GM19351 (cell line): ENCODE measurements around the gene ARHGEF28.

Experiments
- ATAC-seq: cut with Tn5 transposase; IDR thresholded peaks from one replicate; pipeline ENCODE4 v1.9.1; 2021; ENCODE audit warnings: mild to moderate bottlenecking, moderate library complexity; ENCODE audit not compliant: unreplicated experiment

The ARHGEF28 gene

DNA sequence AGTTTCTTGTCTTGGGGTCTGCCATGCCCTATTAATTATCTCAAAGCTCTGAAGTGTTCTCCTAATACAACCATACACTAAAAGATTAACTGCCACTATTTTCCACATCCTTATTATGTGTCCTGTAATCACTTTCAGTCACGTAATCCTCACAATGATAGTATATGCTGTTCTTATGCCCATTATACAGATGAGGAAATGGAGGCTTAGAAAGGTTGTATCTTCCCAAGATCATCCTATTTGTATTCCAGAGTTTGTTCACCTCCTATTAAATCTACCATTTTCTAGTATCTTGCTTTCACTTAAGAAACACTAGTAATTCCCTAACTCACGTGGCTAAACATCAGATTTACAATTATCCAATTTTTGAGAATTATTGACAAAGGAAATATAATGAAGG lies 2.9 kb upstream of the ARHGEF28 start:
- no peak for ATAC-seq

DNA sequence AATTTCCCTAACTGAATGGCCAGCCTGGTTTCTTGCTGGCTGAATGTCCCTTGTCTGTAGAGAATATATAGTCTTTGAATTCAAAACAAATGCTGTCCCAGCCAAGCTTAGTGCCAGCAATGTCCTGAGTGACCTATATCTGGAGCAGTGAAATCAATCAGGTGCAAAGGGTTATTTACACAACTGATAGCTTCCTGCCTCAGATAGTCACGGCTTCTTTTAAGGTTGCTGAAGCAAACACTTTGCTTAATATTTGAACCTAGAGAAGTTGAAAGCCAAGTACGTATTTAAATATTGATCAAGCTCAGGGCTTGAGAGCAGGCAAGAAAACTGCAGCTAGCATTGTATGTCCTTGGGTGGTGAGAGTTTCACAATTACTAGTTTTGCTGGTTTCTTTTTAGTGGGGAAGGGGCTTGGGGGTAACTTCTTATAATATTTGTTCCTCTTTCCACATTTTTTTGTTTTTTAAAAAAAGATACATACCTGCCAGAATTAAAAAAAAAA lies 2.0 kb upstream of the ARHGEF28 start:
- ATAC-seq: no peak

DNA sequence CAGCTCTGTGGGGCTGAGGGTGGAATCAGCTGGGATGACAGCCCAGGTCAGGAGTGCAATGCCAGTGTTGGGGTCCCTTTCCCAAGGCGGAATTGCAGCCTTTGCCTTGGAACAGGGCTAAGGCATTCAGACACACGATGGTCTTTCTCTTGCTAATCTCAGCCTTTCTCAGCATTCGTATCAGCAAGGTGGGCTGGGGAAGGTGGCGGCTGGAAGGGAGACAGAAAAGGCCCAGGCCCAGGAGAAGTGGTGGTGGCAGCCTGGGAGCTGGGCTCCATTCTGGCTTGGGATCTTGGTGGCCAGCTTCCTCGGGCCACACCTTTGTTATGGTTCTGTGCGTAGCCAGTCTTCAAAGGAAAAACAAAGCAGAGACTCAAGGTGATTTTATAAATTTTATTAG lies 1.1 kb upstream of the ARHGEF28 start:
- no peak for ATAC-seq

DNA sequence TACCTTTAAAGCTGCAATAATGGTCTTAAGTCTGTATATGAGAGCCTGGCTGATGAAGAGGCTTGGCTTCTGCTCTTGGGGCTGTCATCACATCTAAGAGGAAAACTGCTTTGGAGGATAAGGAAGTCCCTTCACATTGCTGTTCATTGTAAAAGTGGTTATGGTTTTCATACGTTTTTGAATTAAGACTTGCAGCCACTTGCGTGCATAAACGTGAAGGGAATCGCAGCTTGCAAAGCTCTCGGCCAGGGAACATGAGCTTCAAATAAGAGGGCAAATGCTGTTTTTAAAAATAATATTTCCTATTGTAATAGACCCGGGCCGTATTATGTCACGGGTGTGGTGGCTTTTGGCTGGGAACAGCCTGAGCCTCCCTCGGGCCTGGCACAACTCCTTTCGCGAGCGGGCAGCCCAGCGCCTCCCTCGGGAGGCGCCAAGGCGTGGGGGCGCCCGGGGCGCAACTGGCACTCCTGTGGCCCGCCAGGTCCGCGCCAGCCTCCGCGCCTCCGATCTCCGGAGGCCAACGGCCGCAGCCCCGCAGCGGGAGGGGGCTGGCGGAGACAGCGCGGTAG lies 538 bp upstream of the ARHGEF28 start:
- no peak for ATAC-seq

DNA sequence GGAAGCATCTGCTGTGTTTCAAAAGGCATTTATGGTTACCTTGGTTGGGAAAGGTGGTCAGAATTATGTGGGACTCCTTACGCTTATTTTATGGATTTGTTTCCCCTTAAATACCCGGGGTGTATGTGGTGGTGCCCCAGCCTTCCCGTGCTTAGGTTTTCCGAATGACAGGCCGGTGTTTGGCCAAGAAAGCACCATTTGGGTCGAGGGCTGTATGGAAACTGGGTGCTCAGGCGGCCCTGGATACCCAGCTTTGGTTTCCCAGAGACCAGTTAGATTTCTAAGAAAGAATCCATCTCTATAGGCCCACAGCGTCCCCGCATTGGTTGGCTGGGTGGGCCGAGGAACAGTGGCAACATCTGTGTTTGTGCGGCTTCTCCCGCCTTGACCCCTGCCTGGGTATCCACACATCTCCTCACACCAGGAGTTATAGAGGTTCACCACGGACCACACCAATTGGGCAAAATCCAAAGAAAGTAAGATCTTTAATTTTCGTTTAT lies 868 bp downstream of the ARHGEF28 start:
- ATAC-seq: no peak

DNA sequence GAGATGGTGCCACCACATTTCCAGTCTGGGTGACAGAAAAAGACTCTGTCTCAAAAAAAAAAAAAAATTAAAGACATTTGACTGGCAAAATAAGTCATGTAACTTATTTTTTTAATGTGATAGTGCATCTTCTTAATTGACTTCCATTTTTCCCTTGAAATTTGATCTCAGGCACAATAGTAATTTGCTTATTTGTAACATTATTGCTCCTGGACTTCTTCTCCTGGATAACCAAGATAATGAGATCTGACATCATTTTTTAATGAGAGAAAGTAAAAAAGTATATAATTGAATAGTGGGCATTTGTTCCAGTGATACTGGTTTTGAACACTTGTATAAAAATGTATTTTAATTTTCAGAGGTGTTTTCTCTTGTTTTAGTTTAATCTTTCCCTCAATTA lies 3.5 kb downstream of the ARHGEF28 start:
- no peak for ATAC-seq

DNA sequence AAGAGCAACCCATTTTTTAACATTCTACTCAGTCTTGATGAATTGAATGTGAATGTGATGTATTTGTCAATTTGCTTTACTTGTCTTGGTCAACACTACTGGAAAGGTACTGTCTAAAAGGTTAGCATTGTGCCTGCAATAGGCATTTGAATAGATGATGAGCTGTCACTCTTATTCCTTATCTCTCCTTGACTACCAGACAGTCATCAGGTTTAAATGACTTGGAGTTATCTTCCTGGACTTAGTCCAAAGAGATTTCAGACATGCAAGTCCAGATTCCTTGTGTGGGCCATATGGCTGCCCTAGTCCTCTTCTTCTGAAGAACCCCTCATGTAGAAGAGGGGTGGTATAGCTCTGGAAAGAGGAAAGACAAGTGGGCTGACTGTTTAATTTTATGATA lies 4.8 kb downstream of the ARHGEF28 start:
- no peak for ATAC-seq

DNA sequence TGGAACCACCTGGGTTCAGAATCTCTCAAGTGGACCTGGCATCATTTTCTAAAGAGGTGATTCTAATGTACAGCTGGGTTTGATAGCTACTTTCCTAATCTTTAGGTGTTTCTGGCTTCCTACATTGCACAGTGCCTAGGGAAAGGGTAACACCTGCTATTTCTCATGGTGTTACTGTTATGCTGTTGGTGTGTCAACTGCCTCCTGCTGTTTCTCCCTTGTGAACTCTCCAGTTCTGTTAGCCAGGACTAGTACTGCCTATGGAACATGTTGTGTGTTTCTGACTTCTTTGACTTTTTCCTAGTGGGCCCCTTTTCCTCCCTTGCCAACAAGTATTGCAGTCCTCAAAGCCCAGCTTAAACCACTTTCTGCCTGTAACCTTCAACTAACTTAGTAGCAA lies 5.5 kb downstream of the ARHGEF28 start:
- ATAC-seq: no peak

DNA sequence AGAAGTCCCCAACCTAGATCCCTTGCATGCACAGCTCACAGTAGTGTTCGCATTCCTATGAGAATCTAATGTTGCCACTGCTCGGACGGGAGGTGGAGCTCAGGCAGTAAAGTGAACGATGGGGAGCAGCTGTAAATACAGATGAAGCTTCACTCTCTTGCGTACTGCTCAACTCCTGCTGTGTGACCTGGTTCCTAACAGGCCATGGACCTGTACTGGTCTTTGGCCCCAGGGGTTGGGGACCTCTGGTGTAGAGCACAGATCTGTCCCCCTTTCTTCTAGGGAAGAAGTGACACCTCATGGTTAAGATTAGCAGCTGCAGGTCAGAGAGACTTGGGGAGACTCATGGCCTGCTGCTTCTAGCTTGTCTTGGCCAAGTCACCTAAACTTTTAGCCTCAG lies 7.1 kb downstream of the ARHGEF28 start:
- ATAC-seq: no peak

DNA sequence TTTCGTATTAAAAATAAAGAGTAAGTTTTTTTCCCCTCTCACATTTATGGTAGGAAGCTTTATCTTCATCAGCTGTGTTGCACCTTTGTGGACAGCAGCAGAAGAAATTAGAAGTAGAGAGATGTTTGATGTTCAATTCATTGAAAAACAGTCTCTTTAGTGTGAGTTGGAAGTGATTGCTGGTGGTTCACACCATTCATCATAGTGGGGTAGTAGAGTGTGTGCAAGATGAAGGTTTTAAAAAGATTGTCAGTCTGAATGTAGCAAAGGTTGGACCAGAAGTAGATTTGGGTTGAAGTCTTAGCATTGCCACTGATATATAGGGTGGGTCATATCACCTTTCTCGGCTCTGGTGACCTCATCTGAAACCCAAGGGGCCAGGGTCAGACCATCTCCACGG lies 10.4 kb downstream of the ARHGEF28 start:
- ATAC-seq: no peak

DNA sequence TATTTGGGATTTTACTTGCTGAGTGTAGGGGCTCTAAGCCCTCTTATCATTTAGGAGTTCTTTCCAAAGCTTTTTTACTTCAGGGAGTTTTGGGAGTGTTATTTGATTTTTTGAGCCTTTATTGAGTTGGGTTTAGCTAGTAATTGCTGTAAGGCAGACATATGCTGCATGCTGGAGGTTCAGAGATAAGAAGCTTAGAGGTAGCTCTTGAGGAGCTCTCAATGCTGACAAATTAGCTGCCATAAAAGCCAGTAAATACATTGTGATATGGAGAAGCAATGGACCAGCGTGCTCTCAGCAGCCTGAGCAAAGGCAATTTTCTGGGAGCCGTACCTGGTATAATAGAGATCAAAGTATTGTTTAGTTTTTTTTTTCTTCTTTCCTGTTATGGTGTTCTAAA lies 11.6 kb downstream of the ARHGEF28 start:
- no peak for ATAC-seq

DNA sequence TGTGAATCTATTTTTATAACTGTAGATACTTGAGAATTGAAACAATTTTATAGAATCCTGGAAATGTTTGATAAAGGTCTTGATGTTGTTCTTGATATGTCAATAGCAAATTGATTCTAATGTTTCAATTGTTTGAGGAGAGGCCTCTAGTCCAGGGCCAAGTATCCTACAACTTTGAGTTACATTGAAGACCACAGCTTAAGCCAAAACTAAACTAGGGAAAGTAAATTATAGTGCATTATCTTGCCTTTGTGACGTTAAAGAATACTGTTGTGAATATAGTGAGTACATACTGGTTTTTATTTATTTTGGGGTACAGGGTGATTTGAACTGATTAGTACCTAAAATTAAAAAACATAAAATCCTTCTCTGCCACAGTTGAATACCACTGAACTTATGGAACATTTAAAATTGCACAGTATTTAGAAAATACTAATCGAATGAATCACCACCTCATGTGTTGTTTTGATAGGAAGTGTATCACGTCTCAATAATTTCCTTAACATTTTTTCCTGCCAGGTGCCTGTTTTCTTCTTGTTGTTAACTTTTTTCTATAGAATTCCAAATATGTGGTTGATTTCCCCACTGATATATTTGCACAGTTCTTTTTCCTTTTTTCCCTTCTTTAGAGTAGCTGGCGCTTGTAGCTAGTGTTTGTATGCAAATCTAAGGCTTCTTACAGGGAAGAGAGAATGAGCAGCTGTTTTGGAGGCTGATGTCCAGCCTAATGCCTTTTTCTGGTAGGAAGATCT lies 12.5 kb downstream of the ARHGEF28 start:
- ATAC-seq: no peak

DNA sequence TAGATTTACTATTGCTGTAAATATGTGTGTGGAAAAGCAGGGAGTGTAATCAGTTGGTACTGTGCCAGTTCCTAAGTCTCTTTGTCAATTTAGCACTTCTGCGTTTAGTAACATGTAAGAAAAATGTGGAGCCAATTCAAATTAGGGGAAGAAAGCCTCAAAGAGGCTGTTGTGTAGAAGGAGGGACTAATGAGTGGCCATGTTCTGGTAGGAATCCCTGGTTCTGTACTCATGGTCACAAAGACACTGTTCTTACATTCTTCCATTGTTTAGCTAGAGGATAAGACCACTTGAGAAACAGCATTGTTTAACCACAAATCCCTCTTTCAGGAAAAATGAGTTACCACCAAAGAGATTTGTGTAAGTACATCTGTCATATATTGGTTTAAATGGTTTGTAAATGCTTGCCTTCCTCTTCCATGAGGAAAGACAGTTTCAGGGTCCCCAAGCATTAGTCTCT lies 14.9 kb downstream of the ARHGEF28 start:
- no peak for ATAC-seq

DNA sequence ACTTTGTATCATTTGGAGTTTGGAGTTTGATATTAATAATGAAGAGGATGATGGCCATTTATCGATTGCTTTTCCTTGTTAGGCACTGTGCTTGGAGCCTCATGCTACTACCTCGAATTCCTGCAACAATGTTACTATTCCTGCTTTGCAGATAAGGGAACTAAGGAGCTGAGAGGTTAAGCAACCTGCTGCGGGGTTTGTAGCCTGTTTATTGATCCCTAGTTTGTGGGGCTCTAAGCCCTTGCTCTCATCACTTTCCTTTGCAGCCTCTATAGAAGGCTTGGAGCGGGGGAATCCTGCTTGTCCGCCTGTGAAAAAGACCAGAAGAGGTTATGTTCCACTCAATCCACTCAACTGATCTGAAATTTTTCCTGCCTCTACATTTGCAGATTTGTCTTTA lies 15.8 kb downstream of the ARHGEF28 start:
- no peak for ATAC-seq

DNA sequence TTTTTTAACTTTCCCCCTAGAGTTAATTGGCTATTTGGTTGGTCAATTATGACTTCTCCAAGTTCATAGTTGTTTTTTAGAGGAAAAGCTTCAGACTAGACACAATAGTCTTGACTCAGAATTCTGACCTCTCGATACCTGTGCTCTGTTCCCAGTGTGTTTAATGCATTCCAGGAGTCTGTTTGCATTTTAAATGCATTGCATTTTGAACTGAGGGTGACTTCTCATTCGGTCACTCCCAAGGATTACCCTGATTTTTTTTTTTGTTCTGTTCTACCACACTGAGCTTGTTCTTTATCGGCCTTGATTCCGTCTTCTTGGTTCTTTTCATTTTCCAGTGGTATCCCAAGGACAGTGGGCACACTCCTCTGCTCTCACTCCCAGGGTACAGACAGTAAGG lies 16.3 kb downstream of the ARHGEF28 start:
- ATAC-seq: no peak

DNA sequence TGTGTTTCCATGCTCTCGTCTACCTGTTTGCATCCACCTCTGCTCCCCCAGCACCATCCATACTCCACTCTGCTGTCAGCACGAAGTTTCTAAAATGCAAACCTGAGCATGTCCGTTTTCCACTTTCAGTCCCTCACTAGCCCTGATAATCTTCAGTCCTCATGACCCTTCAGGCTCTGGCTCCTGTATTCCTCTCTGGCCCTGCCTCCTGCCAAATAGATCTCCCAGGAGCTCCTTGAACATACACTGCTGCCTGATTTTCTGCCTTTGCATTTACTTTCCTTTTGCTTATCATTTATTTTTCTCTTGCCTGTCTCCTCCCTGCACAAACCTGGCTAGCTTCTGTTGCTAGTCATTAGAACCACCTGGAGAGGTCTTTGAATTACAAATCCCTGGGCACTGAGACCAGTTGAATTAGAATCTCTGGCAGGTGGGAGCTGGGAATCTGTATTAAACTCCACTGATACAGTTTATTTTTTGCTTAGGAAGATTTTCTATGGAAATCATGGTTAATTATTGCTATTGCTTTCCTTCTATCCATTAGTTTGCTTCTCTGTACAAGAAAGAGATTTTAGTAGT lies 18.5 kb downstream of the ARHGEF28 start:
- no peak for ATAC-seq

DNA sequence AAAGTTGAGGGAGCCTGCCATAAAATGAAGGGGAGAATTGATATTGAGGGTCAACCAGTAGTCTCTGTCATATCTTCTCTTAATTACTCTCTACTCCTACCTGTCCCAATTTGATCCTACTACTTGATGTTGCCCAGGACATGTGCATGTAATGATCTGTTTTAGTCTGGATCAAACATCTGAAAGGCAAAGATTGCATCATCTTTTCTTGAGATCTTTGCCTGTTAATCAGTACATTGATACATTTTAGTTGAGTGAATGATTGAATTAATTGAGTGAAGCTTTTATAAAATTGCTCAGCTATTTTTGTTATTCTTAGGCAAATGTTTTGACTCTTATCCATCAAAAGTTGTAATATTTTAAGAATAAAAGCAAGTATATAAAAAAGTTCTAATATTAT lies 21.7 kb downstream of the ARHGEF28 start:
- no peak for ATAC-seq

DNA sequence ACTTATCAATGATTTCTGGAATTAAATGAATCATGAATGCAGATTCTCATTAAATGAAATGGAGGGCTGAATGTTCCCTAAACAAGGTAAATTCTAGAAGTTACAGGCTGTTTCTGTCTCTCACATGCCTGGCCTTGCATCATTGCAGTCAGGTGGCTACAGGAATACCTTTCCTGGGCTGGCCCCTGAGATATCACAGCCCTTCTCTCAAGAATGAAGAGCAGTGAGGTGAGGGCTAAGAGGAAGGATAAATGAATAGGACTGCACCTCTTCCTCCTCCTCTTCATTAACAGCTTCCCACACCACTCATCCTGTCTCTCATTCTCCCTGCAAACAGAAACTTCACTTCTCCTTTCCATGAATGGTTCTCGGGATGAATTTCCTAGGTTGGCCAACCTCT lies 22.5 kb downstream of the ARHGEF28 start:
- ATAC-seq: no peak

DNA sequence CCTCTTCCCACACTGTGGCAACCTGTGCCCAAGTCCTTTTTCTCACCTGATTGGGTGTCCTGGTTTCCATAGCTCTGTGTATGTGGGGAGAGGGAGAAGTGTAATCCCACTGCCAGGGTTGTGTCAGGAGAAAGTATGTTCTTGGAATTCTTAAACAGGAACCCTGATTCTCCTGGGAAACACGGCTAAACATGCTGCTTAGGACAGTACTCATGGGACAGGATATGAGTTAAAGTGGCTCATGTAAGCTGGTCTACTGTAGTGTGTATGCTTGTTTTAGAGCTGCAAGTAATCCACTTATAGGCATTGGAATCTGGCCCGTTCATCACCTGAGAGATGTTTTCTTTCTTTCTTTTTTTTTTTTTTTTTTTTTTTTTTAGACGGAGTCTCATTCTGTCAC lies 23.9 kb downstream of the ARHGEF28 start:
- ATAC-seq: no peak

DNA sequence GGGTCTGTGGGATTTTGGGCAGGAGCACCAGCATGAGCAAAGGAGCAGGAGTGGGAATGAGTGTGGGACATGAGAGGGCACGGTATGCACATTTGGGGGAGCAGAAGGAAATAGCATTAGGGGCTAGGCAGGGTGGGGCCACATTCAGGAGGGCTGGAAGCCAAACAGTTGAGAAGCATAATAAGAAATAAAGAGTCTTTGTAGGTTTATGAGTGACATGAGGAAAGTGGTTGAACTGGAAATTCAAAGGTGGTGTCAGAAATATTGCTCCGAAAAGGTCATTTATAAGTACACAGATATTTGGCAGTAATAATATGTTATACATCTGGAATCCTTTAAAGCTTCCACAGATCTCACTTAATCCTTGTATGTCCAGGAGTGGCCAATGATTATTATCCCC lies 26.4 kb downstream of the ARHGEF28 start:
- ATAC-seq: no peak

DNA sequence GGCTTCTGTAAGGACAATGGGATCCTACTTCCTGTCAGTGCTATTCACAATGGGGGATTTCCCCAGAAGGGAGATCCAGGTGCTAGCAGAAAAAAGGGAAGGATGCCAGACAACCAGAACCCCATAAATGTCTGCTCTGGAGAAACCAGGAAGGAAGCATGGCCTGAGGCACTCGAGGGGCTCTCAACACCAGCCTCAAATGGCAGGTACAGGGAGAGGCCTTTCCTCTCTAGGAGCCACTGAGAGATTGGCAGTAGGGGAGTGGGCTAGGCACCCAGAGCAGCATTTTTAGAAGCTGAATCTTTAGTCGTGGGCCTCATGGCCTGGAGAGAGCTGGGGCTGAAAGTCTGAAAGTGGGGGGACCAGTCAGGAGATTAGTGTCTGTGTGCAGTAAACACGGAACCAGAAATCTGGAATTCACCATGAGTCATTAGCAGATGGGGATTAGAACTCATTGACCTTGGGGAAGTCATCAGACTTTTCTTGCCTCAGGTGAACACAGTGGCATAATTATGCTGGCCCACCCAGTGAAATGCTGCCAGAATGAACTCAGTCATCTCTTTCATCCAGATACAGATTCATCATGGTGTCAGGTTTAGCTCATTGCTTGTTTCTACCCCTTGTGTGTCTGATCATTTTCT lies 28.3 kb downstream of the ARHGEF28 start:
- no peak for ATAC-seq
